CD4-positive, alpha-beta T cell (primary cell): ENCODE measurements around the gene ZBTB20. TPM values are rescaled to one million over a fixed set of nuclear protein-coding genes. Genes with fewer than 3 reads are reported as not detected.

Source experiments
- ATAC-seq: fragments of 200-7000 bp; cut with Tn5 transposase; one replicate; pipeline ENCODE4 v1.10.0; 2022; ENCODE audit warnings: mild to moderate bottlenecking; ENCODE audit not compliant: poor library complexity
- CTCF ChIA-PET: fragments of 350-600 bp; sonication (Branson Sonifier 250); formaldehyde crosslinking; loops from one replicate; lab custom pipeline; 2021; ENCODE audit warnings: antibody characterized with exemption, inconsistent platforms; lab: Charles Lee
- POLR2A ChIA-PET: fragments of 350-600 bp; sonication (Branson Sonifier 250); formaldehyde crosslinking; loops from one replicate; lab custom pipeline; 2021; ENCODE audit warnings: antibody characterized with exemption, inconsistent platforms; lab: Charles Lee
- DNase-seq, 14 experiments: peaks; one replicate each; pipeline ENCODE4 v3.0.0-alpha.2; 2013 to 2020; ENCODE audit warnings: mixed read lengths in 2 of 14
- H3K27ac ChIP-seq, 2 donors: one replicate each; pipeline versions ENCODE4 v1.5.1 to v1.7.0; 2013; ENCODE audit warnings: low read length in 2 of 2, low read depth in 1 of 2, mild to moderate bottlenecking in 1 of 2
- H3K27me3 ChIP-seq, 2 experiments: 1 replicate in 1 of 2; 2 replicates in 1 of 2; pipeline versions ENCODE4 v1.6.1 to v1.7.0; 2013; ENCODE audit warnings: low read length in 2 of 2, control low read depth in 1 of 2, mild to moderate bottlenecking in 1 of 2, moderate library complexity in 1 of 2; ENCODE audit not compliant: insufficient read depth in 2 of 2, control insufficient read depth in 1 of 2
- H3K36me3 ChIP-seq: one replicate; pipeline ENCODE4 v1.6.1; 2013; ENCODE audit warnings: low read length, control low read depth; ENCODE audit not compliant: insufficient read depth
- H3K4me1 ChIP-seq: one replicate; pipeline ENCODE4 v1.6.1; 2013; ENCODE audit warnings: low read length, control low read depth; ENCODE audit not compliant: insufficient read depth
- H3K4me3 ChIP-seq: one replicate; pipeline ENCODE4 v1.5.1; 2013; ENCODE audit warnings: mild to moderate bottlenecking, low read length, moderate library complexity
- H3K9me3 ChIP-seq, 2 experiments: 1 replicate in 1 of 2; 2 replicates in 1 of 2; pipeline versions ENCODE4 v1.6.1 to v1.7.0; 2013; ENCODE audit warnings: low read length in 2 of 2, mild to moderate bottlenecking in 2 of 2, control low read depth in 1 of 2, moderate library complexity in 1 of 2; ENCODE audit not compliant: control insufficient read depth in 1 of 2, insufficient read depth in 1 of 2
- H3K27ac Mint-ChIP-seq: one replicate; pipeline ENCODE4 v1.8.0; 2020; ENCODE audit warnings: mixed read lengths
- H3K27me3 Mint-ChIP-seq: one replicate; pipeline ENCODE4 v1.8.0; 2021; ENCODE audit warnings: mixed read lengths
- H3K36me3 Mint-ChIP-seq: one replicate; pipeline ENCODE4 v1.8.0; 2021; ENCODE audit warnings: low read depth, mixed read lengths
- H3K4me1 Mint-ChIP-seq: one replicate; pipeline ENCODE4 v1.8.0; 2021; ENCODE audit warnings: low read depth, mixed read lengths
- H3K4me3 Mint-ChIP-seq: one replicate; pipeline ENCODE4 v1.8.0; 2020; ENCODE audit warnings: mild to moderate bottlenecking, mixed read lengths
- H3K9me3 Mint-ChIP-seq: one replicate; pipeline ENCODE4 v1.8.0; 2020; ENCODE audit warnings: mixed read lengths
- intact Hi-C, 2 experiments: fragments of 100-400 bp; cut with DNase I in 1 of 2; cut with micrococcal nuclease in 1 of 2; formaldehyde crosslinking; loops; one replicate each; pipeline versions ENCODE4 v1.15.1 to v1.9.0; 2023 to 2025; cut with DNase I, micrococcal nuclease
- total RNA-seq, 174 experiments: library from RNA in 2 of 174; stranded (reverse) in 2 of 174; gene quantifications; one replicate each; pipeline ENCODE4 v1.2.3 and lab custom pipeline; 2021 to 2026
- TF ChIP-seq, protein P1 (sequence below): fragments of 200-600 bp; IDR thresholded peaks from one replicate; pipeline ENCODE4 v1.8.0; 2022; ENCODE audit warnings: antibody characterized with exemption, mild to moderate bottlenecking

The ZBTB20 gene
- total RNA-seq, 2 experiments from 2014 or later, result 41.6 to 47.4 TPM

DNA sequence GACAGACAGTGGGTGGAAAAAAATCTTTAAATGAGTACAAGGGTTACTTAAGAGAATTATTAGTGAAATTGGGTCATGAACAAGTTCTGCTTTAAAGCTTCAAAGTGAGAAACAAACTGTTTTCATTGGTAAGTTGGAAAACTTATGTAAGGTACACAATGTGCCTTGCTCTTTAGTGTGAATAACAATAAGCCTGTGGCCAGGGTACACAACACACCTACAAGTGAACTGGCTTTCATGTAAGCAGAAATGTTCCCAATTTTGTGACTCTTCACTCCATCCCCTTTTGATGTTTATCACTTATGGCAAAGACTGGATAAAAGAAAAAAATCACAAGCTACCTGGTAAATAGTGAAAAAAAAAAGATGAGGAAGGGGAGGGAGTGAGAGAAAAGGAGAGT lies 253.7 kb downstream of the ZBTB20 start:
- Histone ChIP-seq H3K36me3 (no peaks in the 10 kb centered on the region), H3K27me3 (no peaks in the 10 kb centered on the region), H3K4me1 (no peaks in the 10 kb centered on the region), H3K4me3 (no peak overlapping the region), H3K27ac (no peak overlapping the region), H3K9me3 (no peaks in the 10 kb centered on the region)
- H3K27me3 Mint-ChIP-seq, result no peaks in the 10 kb centered on the region
- ChIA-PET CTCF (no interaction called here), POLR2A (no interaction called here)
- DNase-seq (no peak), ATAC-seq (no peak)
- peaks cover 5% of the 10 kb centered on the region for H3K4me1 Mint-ChIP-seq
- no peak overlapping the region for H3K27ac Mint-ChIP-seq
- no peaks in the 10 kb centered on the region for H3K9me3 Mint-ChIP-seq
- intact Hi-C loops, result no loop called here
- TF ChIP-seq, protein P1, sequence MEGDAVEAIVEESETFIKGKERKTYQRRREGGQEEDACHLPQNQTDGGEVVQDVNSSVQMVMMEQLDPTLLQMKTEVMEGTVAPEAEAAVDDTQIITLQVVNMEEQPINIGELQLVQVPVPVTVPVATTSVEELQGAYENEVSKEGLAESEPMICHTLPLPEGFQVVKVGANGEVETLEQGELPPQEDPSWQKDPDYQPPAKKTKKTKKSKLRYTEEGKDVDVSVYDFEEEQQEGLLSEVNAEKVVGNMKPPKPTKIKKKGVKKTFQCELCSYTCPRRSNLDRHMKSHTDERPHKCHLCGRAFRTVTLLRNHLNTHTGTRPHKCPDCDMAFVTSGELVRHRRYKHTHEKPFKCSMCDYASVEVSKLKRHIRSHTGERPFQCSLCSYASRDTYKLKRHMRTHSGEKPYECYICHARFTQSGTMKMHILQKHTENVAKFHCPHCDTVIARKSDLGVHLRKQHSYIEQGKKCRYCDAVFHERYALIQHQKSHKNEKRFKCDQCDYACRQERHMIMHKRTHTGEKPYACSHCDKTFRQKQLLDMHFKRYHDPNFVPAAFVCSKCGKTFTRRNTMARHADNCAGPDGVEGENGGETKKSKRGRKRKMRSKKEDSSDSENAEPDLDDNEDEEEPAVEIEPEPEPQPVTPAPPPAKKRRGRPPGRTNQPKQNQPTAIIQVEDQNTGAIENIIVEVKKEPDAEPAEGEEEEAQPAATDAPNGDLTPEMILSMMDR, result no peak
- no peak overlapping the region for H3K4me3 Mint-ChIP-seq
- H3K36me3 Mint-ChIP-seq, result peaks cover 41% of the 10 kb centered on the region

DNA sequence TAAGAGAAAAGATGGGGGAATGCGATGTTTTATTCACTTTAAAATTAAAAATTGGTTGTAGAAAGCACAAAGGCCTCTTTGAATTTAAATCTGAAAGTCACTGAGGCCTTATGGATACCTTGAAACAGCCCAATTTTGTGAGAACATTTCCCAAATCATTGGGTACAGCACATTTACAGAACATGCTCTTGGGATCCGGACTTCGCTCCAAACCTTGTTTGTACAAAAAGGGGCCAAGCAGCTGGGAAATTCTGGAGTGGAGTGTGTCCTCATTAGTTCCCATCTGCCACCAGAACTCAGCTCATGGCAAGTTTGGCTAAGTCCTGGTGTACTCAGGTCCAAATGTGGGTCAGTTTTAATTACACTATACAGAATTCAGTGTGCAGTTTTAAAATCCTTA lies 254.2 kb downstream of the ZBTB20 start:
- H3K4me3 ChIP-seq, result no peak overlapping the region
- H3K9me3 ChIP-seq, result no peaks in the 10 kb centered on the region
- Mint-ChIP-seq H3K4me3 (no peak overlapping the region), H3K27me3 (no peaks in the 10 kb centered on the region), H3K4me1 (peaks cover 5% of the 10 kb centered on the region), H3K9me3 (no peaks in the 10 kb centered on the region), H3K27ac (no peak overlapping the region), H3K36me3 (peaks cover 41% of the 10 kb centered on the region)
- POLR2A ChIA-PET, result no interaction called here
- H3K4me1 ChIP-seq, result no peaks in the 10 kb centered on the region
- intact Hi-C loops, result no loop called here
- no peak for ATAC-seq
- no peaks in the 10 kb centered on the region for H3K27me3 ChIP-seq
- CTCF ChIA-PET, result no interaction called here
- H3K27ac ChIP-seq, result no peak overlapping the region
- H3K36me3 ChIP-seq, result no peaks in the 10 kb centered on the region
- TF ChIP-seq, protein P1, result no peak
- no peak for DNase-seq

DNA sequence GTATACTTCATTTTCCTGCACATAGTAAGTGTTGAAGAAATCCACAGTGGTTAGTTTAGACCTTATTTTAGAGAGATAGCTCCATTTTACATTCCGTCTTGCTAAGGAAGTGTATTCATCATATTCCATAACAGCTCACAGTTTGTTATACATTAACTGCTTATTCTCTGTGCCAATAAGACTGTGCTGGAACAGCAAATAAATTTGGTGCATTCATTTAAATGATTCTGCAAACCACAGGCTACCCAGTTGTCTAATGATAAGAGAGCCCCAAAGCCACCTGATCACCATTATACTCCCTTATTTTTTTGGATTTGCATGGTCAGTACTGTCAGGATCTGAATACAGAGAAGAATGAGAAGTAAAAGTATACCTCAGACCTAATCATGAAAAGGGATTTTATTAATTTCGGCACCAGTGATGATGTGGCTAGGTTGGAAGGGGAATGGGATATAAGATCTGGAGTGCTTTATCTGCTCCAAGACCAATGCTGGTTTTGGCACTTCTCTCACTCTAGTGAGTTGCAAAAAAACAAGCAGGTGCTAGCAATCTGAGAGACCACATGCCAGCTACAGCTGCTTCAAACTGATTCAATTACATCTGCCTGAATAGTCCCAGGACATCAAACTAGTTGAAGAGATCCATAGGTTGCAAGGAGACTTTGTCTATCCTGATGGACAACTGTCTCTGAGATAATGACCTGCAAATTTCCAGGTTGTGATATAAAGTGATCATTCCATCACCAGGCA lies 254.8 kb downstream of the ZBTB20 start:
- H3K27ac Mint-ChIP-seq, result no peak overlapping the region
- ChIA-PET POLR2A (no interaction called here), CTCF (interaction anchor here (0.7 kb wide), 1 partner anchor 879 kb away, joined by 3 read pairs; no protein-coding TSS in a partner anchor)
- intact Hi-C loops, result no loop called here
- ATAC-seq (no peak), DNase-seq (no peak)
- H3K27ac ChIP-seq, result no peak overlapping the region
- H3K4me3 ChIP-seq, result no peak overlapping the region
- no peaks in the 10 kb centered on the region for H3K27me3 Mint-ChIP-seq
- peaks cover 41% of the 10 kb centered on the region for H3K36me3 Mint-ChIP-seq
- no peaks in the 10 kb centered on the region for H3K9me3 ChIP-seq
- H3K4me1 Mint-ChIP-seq, result peaks cover 5% of the 10 kb centered on the region
- H3K36me3 ChIP-seq, result no peaks in the 10 kb centered on the region
- no peaks in the 10 kb centered on the region for H3K27me3 ChIP-seq
- no peaks in the 10 kb centered on the region for H3K9me3 Mint-ChIP-seq
- no peaks in the 10 kb centered on the region for H3K4me1 ChIP-seq
- H3K4me3 Mint-ChIP-seq, result no peak overlapping the region
- TF ChIP-seq, protein P1, result no peak
